HG02798 (cell line): Measurements from ENCODE around the gene ARHGAP9.
"Not testable (repeated sequence)": the region's sequence is repeated elsewhere in the genome, so short reads cannot be mapped to it uniquely, and the experiment has no call there.

Source experiments
- ATAC-seq: cut with Tn5 transposase; IDR thresholded peaks from one replicate; pipeline ENCODE4 v1.9.1; 2021; ENCODE audit warnings: mild to moderate bottlenecking; ENCODE audit not compliant: unreplicated experiment, poor library complexity

Gene ARHGAP9

DNA sequence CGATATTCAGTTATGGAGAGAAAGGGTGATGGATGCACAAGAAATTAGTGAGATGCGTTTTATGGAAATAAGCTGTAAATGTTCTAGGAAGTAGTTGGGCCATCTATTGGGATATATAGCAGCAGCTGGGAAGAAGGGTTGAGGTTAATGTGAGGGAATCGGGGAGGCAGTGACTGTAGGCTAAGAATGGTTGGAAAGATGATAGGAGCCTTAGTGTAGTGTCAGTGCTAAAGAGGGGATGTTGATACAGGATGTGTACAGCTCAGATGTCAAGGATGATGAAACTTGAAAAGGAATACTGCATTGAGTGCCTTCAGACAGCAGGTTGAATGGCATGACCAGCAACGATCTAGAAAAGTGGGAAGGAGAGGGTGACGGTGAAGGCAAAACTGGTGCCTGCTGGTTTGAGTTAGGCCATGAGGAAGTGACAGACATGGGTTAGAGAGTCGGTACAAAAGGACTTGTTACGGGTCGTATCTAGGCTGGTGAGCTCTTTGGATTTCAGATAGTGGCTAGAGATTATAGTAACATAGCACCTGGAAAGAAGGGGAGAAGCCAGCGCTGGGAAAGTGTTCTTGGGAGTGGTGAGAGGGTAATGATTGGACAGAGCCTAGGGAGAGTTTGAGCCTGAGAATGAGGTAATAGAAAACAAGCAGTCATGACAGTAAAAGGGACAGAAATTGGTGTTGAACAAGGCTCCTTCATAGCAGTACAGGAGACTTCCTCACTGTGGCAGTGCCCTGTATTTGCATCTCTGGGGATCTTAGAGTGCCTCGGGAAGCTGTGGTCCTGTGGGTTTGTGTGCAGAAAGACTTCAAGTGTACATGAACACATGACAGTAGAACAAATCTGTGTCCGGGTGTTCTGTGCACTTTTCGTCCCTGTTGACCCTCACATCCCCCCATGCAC, 17.8 kb upstream of the ARHGAP9 start:
- ATAC-seq, result no peak

DNA sequence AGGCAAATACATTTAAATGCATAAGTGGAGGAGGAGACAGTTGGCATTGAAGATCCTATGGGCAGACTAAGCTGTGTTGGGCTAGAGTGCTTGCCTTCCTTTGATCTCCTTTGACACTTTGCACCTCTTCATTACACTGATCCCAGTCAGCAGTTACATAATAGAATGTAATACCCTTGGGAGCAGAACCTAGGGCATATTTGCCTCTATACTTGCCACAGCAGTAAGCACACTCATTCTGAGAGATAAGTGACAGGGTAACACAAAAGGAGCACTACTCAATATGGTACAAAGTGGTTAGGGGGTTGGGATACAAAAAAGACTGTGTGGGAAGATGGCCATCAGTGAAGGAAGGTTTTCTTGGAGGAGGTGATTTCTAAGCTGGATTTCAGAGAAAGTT, 17.2 kb upstream of the ARHGAP9 start:
- ATAC-seq, result no peak

DNA sequence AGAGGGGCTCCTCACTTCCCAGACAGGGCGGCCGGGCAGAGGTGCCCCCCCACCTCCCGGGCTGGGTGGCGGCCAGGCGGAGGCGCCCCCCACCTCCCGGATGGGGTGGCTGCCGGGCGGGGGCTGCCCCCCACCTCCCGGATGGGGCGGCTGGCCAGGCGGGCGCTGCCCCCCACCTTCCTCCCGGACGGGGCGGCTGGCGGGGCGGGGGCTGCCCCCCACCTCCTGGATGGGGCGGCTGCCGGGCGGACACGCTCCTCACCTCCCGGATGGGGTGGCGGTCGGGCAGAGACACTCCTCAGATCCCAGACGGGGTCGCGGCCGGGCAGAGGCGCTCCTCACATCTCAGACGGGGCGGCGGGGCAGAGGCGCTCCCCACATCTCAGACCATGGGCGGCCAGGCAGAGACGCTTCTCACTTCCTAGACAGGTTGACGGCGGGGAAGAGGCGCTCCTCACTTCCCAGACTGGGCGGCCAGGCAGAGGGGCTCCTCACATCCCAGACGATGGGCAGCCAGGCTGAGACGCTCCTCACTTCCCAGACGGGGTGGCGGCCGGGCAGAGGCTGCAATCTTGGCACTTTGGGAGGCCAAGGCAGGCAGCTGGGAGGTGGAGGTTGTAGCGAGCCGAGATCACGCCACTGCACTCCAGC, 15.5 kb upstream of the ARHGAP9 start:
- not testable (repeated sequence) for ATAC-seq

DNA sequence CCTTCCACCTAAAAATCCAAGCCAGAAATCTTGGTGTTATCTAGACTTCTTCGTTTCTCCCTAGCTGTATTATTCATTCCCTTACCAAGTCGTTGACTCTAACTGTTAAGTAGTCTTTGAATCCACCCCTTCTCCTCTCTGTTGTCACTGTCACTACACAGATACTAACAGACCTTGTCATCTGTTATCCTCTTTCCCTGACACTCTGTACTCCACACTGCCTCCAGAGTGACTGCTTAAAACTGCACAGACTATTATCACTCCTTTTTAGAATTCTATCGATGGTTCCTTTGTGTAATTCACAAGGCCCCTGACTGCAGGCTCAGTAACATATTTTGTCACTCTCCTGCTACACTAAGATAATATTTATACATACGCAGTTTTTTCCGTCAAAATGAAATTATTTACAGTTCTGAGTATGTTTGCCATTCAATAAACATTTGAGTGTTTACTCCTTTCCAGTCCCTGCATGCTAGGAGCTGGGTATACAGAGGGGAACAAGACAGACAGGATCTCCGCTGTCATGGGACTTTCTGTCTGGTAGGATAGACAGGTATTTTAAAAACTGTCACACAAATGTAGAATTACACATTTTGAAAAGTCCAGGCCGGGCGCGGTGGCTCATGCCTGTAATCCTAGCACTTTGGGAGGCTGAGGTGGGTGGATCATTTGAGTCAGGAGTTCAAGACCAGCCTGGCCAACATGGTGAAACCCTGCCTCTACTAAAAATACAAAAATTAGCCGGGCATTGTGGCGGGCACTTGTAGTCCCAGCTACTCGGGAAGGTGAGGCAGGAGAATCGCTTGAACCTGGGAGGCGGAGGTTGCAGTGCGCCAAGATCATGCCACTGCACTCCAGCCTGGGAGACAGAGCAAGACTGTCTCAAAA, 12.0 kb upstream of the ARHGAP9 start:
- ATAC-seq, result no peak

DNA sequence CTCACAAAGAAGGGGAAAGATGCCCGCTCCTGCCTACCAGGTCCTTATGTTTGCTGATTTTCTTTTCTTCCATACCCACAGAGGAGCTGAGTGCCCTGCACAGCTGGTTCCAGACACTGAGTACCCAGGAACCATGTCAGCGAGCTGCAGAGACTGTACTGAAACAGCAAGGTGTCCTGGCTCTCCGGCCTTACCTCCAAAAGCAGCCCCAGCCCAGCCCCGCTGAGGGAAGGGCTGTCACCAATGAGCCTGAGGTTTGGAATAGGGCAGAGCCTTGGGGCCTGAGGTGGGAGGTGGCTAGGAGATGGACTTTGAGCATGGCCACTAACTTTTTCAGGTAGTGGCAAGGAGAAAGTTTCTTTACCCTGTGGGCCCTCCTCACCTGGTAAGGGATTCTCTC, 10.5 kb upstream of the ARHGAP9 start:
- ATAC-seq, result no peak

DNA sequence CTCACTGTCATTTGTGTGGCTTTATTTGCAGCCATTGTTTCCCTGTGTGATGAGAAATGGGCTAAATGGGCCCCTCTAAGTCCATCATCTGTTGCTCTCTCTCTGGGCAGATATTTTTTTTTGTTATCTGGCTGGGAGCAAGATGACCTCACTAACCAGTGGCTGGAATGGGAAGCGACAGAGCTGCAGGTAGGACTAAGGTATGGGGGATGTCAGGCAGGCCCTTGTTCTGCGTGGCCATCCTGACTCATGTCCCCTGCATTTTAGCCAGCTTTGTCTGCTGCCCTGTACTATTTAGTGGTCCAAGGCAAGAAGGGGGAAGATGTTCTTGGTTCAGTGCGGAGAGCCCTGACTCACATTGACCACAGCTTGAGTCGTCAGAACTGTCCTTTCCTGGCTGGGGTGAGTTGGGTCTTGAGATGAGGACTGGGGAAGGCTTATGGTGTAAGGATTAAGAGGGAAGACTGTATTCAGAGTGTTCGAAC, 9.5 kb upstream of the ARHGAP9 start:
- ATAC-seq, result no peak

DNA sequence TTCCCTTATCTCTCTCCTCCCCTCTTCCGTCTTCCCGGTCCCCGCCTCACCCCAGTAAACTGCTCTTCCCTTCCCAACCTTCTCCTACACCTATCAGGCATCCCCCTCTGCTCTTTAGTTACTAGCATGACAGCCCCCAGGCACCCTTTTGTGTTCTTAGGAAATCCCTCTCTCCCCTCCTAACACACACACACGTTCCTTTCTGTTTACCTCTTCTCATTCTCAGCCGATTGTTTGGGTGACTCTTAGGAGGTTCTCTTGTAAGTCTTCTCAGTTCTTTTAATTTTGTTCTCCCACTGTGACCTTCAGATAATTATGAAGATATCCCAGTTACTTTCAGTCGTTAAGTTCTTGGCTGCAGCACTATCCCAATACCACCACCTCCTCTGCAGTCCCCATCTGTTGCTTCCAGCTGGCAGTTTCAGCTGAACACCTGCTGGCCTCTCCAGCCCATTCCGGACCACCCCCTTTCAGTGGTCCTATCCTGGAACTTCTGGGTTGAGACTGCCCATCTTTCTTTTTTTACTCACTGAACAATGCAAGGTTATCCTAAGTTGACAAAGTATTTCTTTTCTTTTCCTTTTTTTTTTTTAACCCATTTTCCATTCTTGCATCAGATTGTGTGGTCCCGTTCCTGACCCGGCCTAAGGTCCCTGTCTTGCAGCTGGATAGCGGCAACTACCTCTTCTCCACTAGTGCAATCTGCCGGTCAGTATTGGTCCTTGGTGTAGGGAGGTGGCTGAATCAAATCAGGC, 8.9 kb upstream of the ARHGAP9 start:
- ATAC-seq, result no peak

DNA sequence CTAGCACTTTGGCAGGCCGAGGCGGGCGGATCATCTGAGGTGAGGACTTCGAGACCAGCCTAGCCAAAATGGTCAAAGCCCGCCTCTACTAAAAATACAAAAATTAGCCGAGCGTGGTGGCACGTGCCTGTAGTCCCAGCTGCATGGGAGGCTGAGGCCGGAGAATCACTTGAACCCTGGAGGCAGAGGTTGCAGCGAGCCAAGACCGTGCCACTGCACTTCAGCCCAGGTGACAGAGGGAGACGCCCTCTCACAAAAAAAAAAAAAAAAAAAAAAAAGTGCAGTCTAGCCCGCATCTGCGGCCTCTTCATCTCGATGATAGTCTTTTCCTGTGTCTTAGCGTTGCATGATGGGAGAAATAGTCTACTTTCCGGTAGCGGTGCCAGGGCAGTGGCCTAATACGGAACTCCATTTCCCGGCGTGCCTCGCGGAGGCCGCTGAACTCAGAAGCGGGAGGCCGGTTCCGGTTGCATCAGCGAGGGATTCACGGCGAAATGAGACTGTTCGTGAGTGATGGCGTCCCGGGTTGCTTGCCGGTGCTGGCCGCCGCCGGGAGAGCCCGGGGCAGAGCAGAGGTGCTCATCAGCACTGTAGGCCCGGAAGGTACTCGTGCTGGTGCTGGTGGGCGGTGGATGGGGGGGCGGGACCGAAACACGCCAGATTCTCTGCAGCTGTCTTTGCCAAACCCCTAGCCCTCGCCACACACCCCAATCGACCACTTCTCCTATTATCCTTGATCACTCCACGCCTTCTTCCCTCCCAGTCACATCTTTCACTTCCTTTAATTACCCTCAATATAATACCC, 8.1 kb upstream of the ARHGAP9 start, which contains the start of gene MARS1:
MARS1 (plus strand) TSS at position 472 of the 805 bp plus-strand sequence; CDS start at position 495, 23 bp downstream.
- peak; percentile 99 for ATAC-seq

DNA sequence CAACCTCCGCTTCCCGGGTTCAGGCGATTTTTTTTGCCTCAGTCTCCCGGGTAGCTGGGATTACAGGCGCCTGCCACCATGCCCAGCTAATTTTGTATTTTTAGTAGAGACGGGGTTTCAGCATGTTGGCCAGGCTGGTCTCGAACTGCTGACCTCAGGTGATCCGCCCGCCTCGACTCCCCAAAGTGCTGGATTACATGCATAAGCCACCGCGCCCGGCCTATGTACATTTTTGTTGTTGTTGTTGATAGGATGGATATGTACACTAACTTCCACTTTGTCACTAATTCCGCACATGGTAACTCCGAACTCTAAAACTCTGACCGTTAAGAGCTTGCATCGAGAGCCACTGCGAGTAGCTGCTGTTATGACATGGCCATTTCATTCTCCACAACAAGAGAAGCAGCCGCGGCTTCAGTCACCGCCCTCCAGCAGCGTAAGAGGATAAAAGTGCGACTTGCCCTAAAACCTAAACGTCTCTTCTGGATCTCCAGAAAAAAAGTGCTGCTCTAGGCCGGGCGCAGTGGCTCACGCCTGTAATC, 7.5 kb upstream of the ARHGAP9 start:
- ATAC-seq, result no peak

DNA sequence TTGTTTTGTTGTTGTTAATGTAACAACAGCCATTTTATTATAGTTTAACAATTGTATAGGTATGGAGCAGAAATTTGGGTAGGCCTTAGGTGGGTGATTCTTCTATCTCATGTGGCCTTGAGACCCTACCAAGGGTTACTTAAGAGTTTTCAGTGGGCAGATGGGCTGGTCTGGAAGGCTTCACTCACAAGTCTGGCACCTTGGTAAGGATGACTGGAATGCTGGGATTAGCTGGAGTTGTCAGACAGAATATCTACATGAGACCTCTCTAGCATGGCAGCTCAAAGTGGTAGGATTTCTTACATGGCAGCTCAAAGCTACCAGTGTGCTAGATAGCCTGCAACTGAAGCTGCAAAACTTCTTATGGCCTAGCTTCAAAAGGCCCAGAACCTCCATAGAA, 6.0 kb upstream of the ARHGAP9 start:
- no peak for ATAC-seq

DNA sequence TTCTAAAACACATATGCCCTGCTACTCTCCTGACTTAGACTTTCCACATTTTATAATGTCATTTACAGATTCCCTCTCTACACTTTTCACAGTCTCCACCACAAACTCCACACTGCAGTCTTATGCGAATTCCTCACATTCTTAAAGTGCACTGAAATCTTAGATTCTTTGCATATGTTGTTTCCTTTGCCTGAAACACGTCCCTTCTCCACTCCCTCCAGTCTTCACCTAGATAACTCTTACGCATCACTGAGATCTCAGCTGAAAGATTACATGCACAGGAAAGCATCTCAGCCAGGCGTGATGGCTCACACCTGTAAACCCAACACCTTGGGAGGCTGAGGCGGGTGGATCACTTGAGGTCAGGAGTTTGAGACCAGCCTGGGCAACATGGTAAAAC, 3.8 kb upstream of the ARHGAP9 start:
- ATAC-seq, result no peak

DNA sequence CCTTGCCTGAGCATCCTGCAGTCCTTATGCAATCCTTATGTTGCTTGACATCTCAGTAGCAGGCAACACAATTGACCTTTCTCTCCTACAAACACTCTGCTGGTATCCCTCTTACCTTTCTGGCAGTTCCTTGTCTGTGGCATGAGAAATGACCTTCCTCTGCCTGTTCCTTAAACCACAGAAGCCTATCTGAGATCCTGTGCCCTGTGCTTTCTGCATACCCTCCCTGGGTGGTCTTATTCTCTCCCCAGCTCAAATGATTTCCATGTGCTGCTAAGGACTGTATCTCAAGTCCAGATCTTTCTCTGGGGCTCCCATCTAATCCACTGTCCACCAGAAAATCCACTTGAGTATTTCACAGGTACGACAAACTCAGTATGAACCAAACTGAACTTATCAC, 2.0 kb upstream of the ARHGAP9 start:
- ATAC-seq, result no peak

DNA sequence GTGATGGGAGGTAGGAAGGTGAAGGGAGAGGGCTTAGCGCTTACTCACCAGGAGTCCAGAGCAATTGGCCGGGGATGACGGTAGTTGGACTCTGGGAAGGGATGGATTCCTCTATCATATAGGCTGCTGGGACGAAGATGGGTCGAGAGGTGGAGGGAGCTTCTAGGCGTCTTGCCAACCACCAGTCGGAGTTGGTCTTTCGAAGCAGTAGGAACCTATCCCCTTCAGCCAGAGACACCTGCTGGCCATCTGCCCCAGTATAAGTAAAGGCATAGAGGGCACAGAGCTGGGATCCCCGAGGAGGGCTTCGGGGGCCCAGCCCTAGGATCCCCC, 657 bp downstream of the ARHGAP9 start:
- no peak for ATAC-seq

DNA sequence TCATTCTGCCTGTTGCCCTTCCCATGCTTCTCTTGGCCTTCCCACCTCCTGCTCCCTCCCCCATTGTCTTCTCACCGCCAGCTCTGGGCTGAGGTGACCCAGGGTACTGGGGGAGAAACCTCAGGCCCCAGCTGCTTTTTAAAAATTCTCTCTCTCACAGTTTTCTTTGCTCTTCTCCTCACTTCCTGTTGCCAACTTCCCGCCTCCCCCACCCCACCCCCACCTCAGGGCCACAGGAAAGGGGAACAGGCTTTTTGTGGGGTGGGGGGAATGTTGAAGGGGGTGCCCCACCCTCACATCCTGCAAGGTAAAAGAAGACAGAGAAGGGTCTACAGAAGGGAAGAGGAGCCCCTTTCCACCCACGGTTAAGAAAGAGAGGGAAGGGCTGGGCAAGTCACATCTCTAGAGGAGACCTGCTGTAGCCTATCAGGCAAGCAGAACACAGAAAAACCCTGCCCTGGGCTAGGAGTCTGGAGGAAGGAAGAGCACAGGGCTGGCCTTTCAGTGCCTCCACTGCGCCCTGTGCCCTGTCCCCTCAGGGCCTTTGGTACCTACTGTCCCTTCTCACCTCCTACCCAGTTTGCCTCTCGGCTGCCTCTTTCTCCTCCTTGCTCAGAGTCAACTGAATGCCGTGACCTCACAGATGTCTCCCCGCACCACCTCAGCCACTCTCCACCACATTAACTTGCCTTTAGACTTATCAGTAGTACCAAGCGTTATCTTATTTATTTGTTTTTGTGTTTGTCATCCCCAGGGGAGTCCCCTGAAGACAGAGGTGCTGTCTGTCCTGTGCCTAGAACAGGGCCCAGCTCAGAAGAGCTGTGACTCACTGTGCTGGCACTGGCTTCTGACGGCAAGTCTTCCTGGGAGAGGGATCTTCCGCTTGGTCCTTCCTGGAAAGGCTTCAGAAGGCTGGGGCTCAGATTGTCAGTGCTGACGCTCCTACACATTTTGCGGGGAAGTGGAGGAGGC, 1.7 kb downstream of the ARHGAP9 start:
- peak; percentile 53 for ATAC-seq

DNA sequence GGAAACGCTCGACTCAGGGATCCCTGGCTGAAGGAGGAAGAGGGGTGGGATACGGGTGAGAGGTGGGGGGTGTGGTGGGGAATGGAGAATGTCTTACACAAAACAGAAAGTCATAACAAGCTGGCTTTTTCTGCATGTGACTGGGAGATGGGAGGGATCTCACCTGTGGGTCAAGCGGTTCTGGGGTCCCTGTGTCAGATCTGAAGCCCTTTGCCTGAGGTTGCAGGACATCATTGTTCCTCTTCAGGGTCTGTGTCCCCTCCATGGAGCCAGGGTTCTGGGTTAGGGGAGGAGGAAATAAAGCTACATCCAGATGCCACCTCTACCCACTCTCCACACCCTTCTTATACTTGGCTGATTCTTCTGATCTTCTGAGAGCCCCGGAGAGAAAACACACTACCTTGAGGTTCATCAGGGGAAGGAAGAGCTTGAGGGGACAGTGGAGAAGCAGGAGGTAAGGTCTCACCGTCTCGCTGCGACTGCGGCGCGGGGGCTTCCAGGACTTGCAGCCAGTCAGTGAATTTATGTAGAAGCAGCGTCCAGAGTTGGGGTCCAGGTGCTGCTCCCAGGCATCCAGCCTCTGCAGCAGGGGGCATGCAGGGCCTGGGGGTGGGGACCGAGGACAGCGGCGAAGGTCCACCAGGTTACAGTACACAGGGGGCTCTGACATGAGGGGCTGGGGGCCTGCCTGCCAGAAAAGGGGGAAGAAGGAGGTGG, 2.5 kb downstream of the ARHGAP9 start:
- no peak for ATAC-seq

DNA sequence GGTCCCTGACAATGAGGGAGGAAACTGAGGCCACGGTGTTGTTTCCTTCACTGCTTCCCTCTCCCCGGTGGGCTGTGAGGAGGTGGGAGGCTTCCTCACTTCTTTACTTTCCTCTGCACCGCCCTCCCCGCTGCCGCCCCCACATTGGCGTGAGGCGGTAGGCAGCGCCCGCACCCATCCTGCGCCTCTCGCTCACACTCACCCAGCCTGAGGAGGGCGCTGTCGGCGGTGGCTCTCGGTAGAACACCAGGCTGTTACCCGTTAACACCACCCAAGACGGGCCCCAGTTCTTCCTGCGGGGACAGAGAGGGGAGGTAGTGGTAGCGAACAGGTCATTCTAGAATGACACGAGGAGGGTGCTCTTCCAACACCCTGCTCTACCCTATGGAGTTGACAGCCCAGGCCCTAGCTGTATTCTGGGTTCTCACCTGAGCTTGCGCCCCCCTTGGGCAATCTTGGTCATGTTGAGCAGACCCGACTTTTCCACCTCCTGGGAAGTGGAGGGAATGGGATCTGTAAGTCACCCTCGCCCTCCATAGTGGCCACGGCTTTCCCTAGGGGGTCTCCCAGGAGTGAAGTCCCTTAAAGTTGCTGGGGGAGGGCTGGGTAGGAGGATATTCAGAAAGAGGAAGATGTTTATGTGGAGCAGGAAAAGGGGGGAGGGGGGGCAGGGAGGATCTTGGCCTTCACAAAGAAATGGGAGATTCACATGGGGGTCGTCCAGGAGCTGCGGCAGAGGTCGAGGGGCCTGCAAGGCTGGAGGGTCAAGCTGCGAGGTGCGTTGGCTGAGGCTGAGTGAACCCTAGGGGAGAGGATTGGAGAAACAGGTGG, 3.3 kb downstream of the ARHGAP9 start:
- ATAC-seq, result no peak
